UCSD-AML1 (cell line): Measurements from ENCODE around the gene PRKD2.

Experiments
- DNase-seq: peaks from one replicate; lab custom pipeline; 2025; ENCODE audit not compliant: unreplicated experiment; lab: John Stamatoyannopoulos, UW

PRKD2 gene

GRCh38 chr19:46742926-46743480 is 26.1 kb upstream of the PRKD2 start:
- DNase-seq, result no peak

GRCh38 chr19:46741447-46741846 is 24.5 kb upstream of the PRKD2 start:
- no peak for DNase-seq

- no peak for DNase-seq
Measured at GRCh38 chr19:46739290-46739771, 22.4 kb upstream of the PRKD2 start.

GRCh38 chr19:46737761-46738171 is 20.9 kb upstream of the PRKD2 start:
- no peak for DNase-seq

- no peak for DNase-seq
Measured at GRCh38 chr19:46737298-46737654, 20.4 kb upstream of the PRKD2 start.

- no peak for DNase-seq
Measured at GRCh38 chr19:46736531-46737297, 19.8 kb upstream of the PRKD2 start.

GRCh38 chr19:46733690-46734292 is 16.9 kb upstream of the PRKD2 start:
- DNase-seq, result no peak

GRCh38 chr19:46732966-46733689 is 16.2 kb upstream of the PRKD2 start:
- DNase-seq, result no peak

- no peak for DNase-seq
Measured at GRCh38 chr19:46732172-46732938, 15.4 kb upstream of the PRKD2 start.

GRCh38 chr19:46731584-46731983 is 14.7 kb upstream of the PRKD2 start:
- peak; percentile 64 for DNase-seq

- DNase-seq, result peak; percentile 82
Measured at GRCh38 chr19:46731007-46731501, 14.1 kb upstream of the PRKD2 start.

GRCh38 chr19:46730595-46730994 is 13.7 kb upstream of the PRKD2 start:
- DNase-seq, result no peak

GRCh38 chr19:46730187-46730586 is 13.3 kb upstream of the PRKD2 start:
- no peak for DNase-seq

- DNase-seq, result no peak
Measured at GRCh38 chr19:46729696-46730095, 12.8 kb upstream of the PRKD2 start.

- peak; percentile 82 for DNase-seq
Measured at GRCh38 chr19:46728693-46729339, 11.9 kb upstream of the PRKD2 start.

GRCh38 chr19:46728208-46728607 is 11.3 kb upstream of the PRKD2 start:
- DNase-seq, result no peak

GRCh38 chr19:46727757-46728156 is 10.8 kb upstream of the PRKD2 start:
- no peak for DNase-seq

GRCh38 chr19:46726971-46727501 is 10.1 kb upstream of the PRKD2 start:
- DNase-seq, result no peak

- no peak for DNase-seq
Measured at GRCh38 chr19:46726551-46726950, 9.6 kb upstream of the PRKD2 start.

- DNase-seq, result no peak
Measured at GRCh38 chr19:46725859-46726393, 9.0 kb upstream of the PRKD2 start.
